ENCODE results near the gene VWC2L. TPM values are rescaled to one million over a fixed set of nuclear protein-coding genes. Genes with fewer than 3 reads are reported as not detected.

VWC2L gene
- polyA plus RNA-seq, 1 donor: 0.03 TPM

DNA sequence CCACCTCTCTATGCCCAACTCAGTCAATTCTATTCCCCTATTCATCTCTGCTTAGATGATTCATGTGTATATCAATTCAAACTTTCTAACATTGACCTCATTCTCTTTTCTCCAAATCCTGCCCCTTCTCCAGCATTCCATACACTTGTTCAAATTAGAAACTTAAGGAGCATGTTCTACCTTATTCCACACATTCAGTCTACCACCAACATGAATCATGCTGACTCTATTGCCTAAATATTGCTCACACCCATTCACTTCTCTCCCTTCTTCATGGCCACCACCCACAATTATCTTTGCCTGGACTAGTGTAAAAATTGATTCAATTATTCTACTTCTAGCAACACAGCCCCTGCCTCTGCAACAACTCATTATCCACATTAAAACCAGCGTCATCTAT, 147.5 kb downstream of the VWC2L start:
- Histone ChIP-seq H3K36me3 (ENCODE audit: control insufficient read depth, insufficient read depth, low read length) (no peaks in the 10 kb centered on the region), H3K4me1 (ENCODE audit: control insufficient read depth, insufficient read depth, low read length) (no peaks in the 10 kb centered on the region), H3K27ac (ENCODE audit: low read length) (no peak overlapping the region), H3K27me3 (ENCODE audit: control insufficient read depth, insufficient read depth, low read length) (no peaks in the 10 kb centered on the region), H3K9me3 (ENCODE audit: control insufficient read depth, low read depth, low read length) (no peaks in the 10 kb centered on the region), H3K4me3 (ENCODE audit: low read length) (no peak overlapping the region)
- WGBS (ENCODE audit: insufficient coverage, low lambda C conversion rate): no CpG with 5 or more reads among the region's 1 CpG
- no peak for DNase-seq

DNA sequence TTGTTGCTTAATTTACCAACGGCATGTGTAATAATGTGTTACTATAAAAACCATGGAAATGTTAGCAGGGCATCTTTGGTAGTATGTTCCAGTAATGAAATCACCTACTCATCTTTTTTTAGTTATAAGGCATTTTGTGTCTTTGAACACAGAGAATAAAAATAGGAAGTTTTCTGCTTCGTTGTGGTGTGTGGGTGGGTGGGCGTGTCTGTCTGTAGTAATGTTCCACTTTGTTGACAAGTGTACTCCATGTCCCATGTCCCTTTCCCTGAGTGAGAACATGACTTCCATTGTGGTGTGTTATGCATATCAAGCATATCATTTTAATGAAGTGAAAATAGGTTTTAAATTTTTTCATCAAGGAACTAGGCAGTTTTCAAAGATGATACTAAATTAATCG, 149.3 kb downstream of the VWC2L start:
- Histone ChIP-seq H3K36me3 (ENCODE audit: control insufficient read depth, insufficient read depth, low read length) (no peaks in the 10 kb centered on the region), H3K27ac (ENCODE audit: low read length) (no peak overlapping the region), H3K4me3 (ENCODE audit: low read length) (no peak overlapping the region), H3K4me1 (ENCODE audit: control insufficient read depth, insufficient read depth, low read length) (no peaks in the 10 kb centered on the region), H3K27me3 (ENCODE audit: control insufficient read depth, insufficient read depth, low read length) (no peaks in the 10 kb centered on the region), H3K9me3 (ENCODE audit: control insufficient read depth, low read depth, low read length) (no peaks in the 10 kb centered on the region)
- 100% methylated on average over 2 of the region's 4 CpGs for WGBS (ENCODE audit: insufficient coverage, low lambda C conversion rate)
- no peak for DNase-seq

DNA sequence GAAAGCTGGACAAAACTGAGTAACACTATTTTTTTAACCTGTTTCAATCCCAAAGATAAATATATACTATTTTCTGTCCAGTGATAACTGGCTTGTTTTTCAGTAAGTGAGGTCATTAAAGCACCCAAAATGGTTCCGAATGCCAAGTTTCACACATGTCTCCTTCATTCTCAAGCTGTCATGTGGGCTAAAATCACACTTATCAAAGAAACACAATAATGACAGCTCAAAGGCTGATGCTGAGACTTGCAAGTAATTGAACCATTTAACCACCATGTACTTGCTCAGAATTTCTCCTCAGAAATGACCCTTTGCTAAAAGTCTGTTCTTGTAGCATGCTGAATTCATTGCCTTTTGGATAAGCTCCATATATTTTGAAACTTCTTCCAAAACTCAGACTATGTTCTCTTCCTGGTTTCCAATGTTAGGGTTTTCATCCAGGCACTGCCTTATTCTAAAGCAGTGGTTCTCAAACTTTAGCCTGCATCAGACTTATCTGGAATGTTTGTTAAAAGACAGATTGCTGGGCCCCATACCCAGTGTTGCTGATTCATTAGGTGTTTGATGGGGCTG, 149.8 kb downstream of the VWC2L start:
- Histone ChIP-seq H3K9me3 (ENCODE audit: control insufficient read depth, low read depth, low read length) (no peaks in the 10 kb centered on the region), H3K36me3 (ENCODE audit: control insufficient read depth, insufficient read depth, low read length) (no peaks in the 10 kb centered on the region), H3K27ac (ENCODE audit: low read length) (no peak overlapping the region), H3K27me3 (ENCODE audit: control insufficient read depth, insufficient read depth, low read length) (no peaks in the 10 kb centered on the region), H3K4me1 (ENCODE audit: control insufficient read depth, insufficient read depth, low read length) (no peaks in the 10 kb centered on the region), H3K4me3 (ENCODE audit: low read length) (no peak overlapping the region)
- DNase-seq: no peak
- WGBS (ENCODE audit: insufficient coverage, low lambda C conversion rate): no CpG with 5 or more reads among the region's 1 CpG

DNA sequence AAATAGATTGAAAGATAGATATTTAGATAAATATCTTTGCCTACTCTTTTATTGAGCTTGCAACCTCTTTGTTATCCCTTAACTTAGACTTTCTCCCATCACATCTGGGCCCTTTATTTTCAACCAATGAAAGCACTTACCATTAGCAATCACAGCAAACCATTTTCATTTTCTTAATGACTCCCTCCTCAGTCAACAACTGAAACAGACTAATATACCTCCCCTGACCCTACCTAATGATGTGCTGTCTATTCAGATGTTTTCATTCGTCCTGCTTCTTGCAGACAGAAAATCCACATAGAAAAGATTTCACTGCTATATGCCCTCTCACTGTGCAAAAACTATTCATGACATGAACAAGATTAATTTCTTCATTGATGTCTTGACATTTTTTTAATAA, 154.4 kb downstream of the VWC2L start:
- Histone ChIP-seq H3K4me1 (ENCODE audit: control insufficient read depth, insufficient read depth, low read length) (peaks cover 11% of the 10 kb centered on the region), H3K27ac (ENCODE audit: low read length) (no peak overlapping the region), H3K9me3 (ENCODE audit: control insufficient read depth, low read depth, low read length) (no peaks in the 10 kb centered on the region), H3K36me3 (ENCODE audit: control insufficient read depth, insufficient read depth, low read length) (no peaks in the 10 kb centered on the region), H3K4me3 (ENCODE audit: low read length) (no peak overlapping the region), H3K27me3 (ENCODE audit: control insufficient read depth, insufficient read depth, low read length) (no peaks in the 10 kb centered on the region)
- WGBS (ENCODE audit: insufficient coverage, low lambda C conversion rate): no CpG with 5 or more reads among the region's 1 CpG
- no peak for DNase-seq

DNA sequence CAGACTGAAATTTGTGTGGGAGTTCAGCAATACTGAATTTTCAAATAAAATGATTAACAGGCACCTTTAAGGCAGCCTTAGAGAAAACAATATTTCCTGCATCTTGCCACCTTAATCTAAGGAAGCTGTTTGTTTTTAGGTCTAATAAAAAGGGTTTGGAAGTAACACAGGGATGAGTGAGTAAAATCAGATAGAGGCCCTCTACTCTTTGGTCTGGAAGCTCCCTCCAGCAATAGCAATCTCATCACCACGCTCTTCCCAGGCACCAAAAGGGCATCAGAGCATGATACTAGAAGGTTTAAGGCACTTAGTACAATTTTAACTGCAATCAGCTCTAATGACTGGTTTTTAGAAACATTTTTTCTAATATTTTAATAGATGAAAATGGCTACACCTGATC, 155.6 kb downstream of the VWC2L start:
- DNase-seq: no peak
- Histone ChIP-seq H3K4me3 (ENCODE audit: low read length) (no peak overlapping the region), H3K36me3 (ENCODE audit: control insufficient read depth, insufficient read depth, low read length) (no peaks in the 10 kb centered on the region), H3K9me3 (ENCODE audit: control insufficient read depth, low read depth, low read length) (no peaks in the 10 kb centered on the region), H3K27ac (ENCODE audit: low read length) (no peak overlapping the region), H3K27me3 (ENCODE audit: control insufficient read depth, insufficient read depth, low read length) (no peaks in the 10 kb centered on the region), H3K4me1 (ENCODE audit: control insufficient read depth, insufficient read depth, low read length) (peaks cover 15% of the 10 kb centered on the region)
- WGBS (ENCODE audit: insufficient coverage, low lambda C conversion rate): 80% methylated on average over 1 of the region's 1 CpG

DNA sequence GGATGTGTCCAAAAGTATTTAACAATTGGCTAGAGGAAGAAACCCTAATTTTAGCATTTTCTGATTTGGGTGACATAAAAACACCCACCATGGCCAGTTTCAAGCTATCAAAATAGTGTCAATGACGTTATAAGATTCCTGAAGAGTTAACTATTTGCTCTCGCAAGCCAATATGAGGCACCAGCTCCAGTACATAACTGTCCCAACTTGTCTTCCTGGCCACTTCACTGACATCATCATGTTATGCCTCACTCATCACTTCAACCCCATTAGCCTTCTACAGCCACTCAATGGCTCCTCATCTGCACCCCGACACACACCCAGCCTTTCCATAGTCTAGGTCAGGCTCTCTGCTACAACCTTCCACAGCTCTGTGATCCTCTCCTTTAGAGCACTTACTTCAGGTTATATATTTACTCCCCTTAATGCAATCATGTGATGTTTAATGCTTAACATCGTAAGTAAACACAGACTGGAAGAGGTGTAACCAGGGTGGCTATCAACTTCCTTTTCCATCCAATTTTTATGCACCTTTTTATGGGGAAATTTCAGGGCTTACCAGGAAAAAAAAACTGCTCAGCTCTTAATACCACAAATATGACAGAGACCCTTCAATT, 158.7 kb downstream of the VWC2L start:
- peak; percentile 13 to 52 for DNase-seq
- H3K36me3 ChIP-seq (ENCODE audit: control insufficient read depth, insufficient read depth, low read length): no peaks in the 10 kb centered on the region
- no peak overlapping the region for H3K27ac ChIP-seq (ENCODE audit: low read length)
- no peak overlapping the region for H3K4me3 ChIP-seq (ENCODE audit: low read length)
- WGBS (ENCODE audit: insufficient coverage, low lambda C conversion rate): no CpG with 5 or more reads among the region's 4 CpGs
- no peaks in the 10 kb centered on the region for H3K27me3 ChIP-seq (ENCODE audit: control insufficient read depth, insufficient read depth, low read length)
- H3K4me1 ChIP-seq (ENCODE audit: control insufficient read depth, insufficient read depth, low read length): peaks cover 15% of the 10 kb centered on the region
- no peaks in the 10 kb centered on the region for H3K9me3 ChIP-seq (ENCODE audit: control insufficient read depth, low read depth, low read length)

DNA sequence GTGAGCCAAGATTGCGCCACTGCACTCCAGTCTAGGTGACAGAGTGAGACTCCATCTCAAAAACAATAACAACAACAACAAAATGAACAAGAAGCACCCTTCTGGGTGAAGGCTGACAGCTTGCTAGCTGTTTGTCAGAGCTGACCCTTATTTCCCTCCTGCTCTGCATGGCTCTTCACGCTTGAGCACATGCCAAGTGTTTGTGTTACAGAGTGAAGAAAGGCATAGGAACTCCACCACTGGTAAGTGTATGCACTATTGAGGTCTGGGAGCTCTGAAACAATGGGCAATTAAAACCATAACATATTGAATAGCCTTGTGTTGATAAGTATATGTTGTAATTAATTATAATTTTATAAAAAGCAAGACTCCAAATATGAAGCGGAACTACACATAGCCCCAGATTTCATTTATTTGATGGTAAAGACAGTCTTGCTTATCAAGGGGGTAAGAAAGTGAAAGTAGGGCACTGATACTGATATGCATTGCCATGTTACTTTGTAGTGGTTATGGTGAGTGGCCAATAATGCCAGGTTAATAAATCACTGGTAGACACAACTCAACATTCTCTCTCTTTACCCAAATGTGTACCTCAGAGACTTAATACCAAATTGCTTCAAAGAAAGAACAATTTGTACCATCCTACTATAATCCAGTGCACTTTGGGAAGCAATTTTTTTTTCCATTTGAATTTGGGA, 163.4 kb downstream of the VWC2L start:
- no peaks in the 10 kb centered on the region for H3K9me3 ChIP-seq (ENCODE audit: control insufficient read depth, low read depth, low read length)
- peaks cover 13% of the 10 kb centered on the region for H3K4me1 ChIP-seq (ENCODE audit: control insufficient read depth, insufficient read depth, low read length)
- no peaks in the 10 kb centered on the region for H3K27me3 ChIP-seq (ENCODE audit: control insufficient read depth, insufficient read depth, low read length)
- H3K27ac ChIP-seq (ENCODE audit: low read length): no peak overlapping the region
- WGBS (ENCODE audit: insufficient coverage, low lambda C conversion rate): no CpG with 5 or more reads among the region's 3 CpGs
- H3K4me3 ChIP-seq (ENCODE audit: low read length): no peak overlapping the region
- no peak for DNase-seq
- no peaks in the 10 kb centered on the region for H3K36me3 ChIP-seq (ENCODE audit: control insufficient read depth, insufficient read depth, low read length)

DNA sequence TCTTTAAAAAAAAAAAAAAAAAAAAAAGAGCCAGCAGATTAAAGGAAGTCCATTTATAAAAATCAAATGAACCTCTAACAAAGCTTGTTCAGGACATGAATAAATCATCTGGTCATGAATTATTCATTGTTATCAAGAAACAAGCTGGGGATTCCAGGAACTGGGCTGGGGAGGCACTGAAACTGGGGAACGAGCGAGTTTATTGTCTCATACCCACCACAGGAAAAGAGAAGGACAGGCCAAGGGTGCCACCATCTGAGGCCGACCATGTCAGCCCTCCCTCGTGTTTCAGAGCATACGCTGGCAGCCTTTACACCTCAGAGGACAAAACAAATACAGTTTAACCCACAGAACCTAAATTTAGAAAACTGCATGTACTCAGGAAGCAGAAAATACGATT, 164.2 kb downstream of the VWC2L start:
- Histone ChIP-seq H3K9me3 (ENCODE audit: control insufficient read depth, low read depth, low read length) (no peaks in the 10 kb centered on the region), H3K4me3 (ENCODE audit: low read length) (no peak overlapping the region), H3K27ac (ENCODE audit: low read length) (no peak overlapping the region), H3K27me3 (ENCODE audit: control insufficient read depth, insufficient read depth, low read length) (no peaks in the 10 kb centered on the region), H3K4me1 (ENCODE audit: control insufficient read depth, insufficient read depth, low read length) (peaks cover 6% of the 10 kb centered on the region), H3K36me3 (ENCODE audit: control insufficient read depth, insufficient read depth, low read length) (no peaks in the 10 kb centered on the region)
- 94% methylated on average over 3 of the region's 6 CpGs for WGBS (ENCODE audit: insufficient coverage, low lambda C conversion rate)
- no peak for DNase-seq

DNA sequence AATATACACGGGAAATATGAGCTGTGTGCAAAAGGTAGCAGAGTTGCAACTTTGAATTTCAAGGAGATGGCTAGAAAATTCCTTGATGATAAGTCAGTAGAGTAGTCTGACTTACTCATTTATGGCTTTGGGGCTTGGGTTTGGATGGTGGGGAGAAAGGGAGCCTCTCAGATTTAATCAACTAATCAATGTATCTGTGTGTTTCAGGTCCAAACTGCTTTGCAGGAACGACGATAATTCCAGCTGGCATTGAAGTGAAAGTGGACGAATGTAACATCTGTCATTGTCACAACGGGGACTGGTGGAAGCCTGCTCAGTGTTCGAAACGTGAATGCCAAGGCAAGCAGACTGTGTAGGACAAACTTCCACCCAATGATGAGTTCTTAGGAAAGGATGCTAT, 164.6 kb downstream of the VWC2L start:
- WGBS (ENCODE audit: insufficient coverage, low lambda C conversion rate): 60% methylated on average over 1 of the region's 7 CpGs

DNA sequence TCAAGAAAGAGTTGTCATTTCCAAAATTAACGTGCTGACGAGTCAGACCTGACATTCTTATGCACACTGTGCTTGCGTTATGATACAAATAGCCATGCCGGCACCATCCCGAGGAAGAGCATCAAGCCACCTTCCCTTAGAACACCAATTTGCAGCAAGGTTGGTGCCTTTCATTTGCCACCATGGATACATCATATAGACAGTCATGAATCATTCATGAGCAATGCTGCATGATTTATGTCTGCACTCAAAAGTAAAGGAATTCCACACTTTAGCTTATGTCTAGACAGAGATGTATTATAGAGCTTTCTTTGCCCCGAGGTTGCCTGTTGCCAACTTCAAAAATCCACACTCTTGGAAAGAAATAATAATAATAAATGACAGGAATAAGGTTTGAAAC, 166.9 kb downstream of the VWC2L start:
- Histone ChIP-seq H3K4me3 (ENCODE audit: low read length) (no peak overlapping the region), H3K4me1 (ENCODE audit: control insufficient read depth, insufficient read depth, low read length) (no peaks in the 10 kb centered on the region), H3K36me3 (ENCODE audit: control insufficient read depth, insufficient read depth, low read length) (no peaks in the 10 kb centered on the region), H3K27me3 (ENCODE audit: control insufficient read depth, insufficient read depth, low read length) (no peaks in the 10 kb centered on the region), H3K9me3 (ENCODE audit: control insufficient read depth, low read depth, low read length) (no peaks in the 10 kb centered on the region), H3K27ac (ENCODE audit: low read length) (no peak overlapping the region)
- DNase-seq: no peak
- 67% methylated on average over 1 of the region's 6 CpGs for WGBS (ENCODE audit: insufficient coverage, low lambda C conversion rate)

More for the DNA sequence above, 164.6 kb downstream of the VWC2L start:
- Histone ChIP-seq H3K4me3 (ENCODE audit: low read length) (no peak overlapping the region), H3K9me3 (ENCODE audit: control insufficient read depth, low read depth, low read length) (no peaks in the 10 kb centered on the region), H3K4me1 (ENCODE audit: control insufficient read depth, insufficient read depth, low read length) (peaks cover 3% of the 10 kb centered on the region), H3K27ac (ENCODE audit: low read length) (no peak overlapping the region), H3K27me3 (ENCODE audit: control insufficient read depth, insufficient read depth, low read length) (no peaks in the 10 kb centered on the region), H3K36me3 (ENCODE audit: control insufficient read depth, insufficient read depth, low read length) (no peaks in the 10 kb centered on the region)
- DNase-seq: no peak

Measured in large intestine (tissue), 3 donors.